NK-92 (cell line): ENCODE measurements around the gene RIPK3.

ENCODE experiments used
- DNase-seq: peaks from one replicate; lab custom pipeline; 2025; ENCODE audit not compliant: unreplicated experiment; lab: John Stamatoyannopoulos, UW

RIPK3 gene

DNA sequence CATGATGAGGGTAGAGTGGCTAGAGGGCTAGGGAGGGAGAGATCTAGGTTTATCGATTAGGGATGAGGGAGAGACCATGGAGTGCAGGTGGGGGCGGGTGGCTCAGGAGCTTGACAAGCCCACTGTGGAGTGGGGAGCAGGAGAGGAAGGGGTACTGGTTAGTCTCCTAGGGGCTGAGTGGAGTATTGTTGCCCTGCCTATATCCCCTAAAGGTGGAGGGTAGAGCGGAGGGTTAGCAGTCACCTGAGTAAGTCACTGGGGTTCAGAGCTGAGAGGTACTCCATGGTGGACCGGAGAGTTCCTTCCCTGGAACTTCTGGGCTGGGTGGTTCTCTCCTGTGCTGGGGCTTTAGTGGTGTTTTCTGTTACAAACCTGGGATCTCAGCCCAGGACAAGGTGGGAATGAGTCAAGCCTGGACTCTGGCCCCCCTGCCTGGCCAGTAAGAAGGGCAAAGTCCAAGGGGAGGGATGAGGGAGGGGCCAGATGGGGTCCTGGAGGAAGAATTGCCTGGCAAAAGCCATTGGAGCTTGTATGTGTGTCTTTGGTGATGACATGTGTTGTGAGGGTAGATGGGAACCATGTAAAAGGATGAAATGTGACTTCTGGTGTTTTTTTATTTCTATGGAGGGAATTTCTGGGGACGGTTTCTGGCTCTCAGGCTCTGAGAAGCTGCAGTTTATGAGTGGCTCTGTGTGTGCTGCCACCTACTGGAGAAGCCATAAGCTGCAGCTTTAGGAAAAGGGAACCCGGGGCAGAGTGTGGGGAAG lies 32.0 kb downstream of the RIPK3 start, which contains the start of gene CIDEB:
Gene CIDEB, minus strand, starts transcription at position 403 of the 767 bp plus-strand sequence. Its CDS starts 119 bp downstream, at position 284.
- no peak for DNase-seq

DNA sequence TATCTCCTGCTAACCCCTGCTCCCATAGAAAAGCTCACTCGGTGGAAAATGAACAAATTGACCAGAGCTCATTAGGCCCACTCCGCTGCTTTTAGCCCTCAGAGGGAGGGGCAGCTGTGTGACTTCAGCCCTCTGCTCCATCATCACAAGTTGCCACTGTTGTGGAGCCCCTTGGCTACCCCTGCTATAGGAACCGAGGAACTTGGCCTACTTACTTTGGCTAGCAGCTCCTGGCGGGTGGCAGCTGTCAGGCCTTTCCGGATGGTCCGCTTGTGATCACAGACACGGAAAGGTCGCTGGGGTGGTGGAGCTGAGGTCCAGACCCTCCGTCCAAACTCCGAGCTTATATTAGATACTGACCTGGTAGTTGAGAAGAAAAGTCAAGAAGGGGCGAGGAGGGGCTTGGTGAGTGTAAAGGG lies 32.6 kb downstream of the RIPK3 start:
- DNase-seq = no peak

- no peak for DNase-seq
Observed at GRCh38 chr14:24304019-24304387, 35.8 kb downstream of the RIPK3 start.

- no peak for DNase-seq
Observed at GRCh38 chr14:24300326-24300980, 39.3 kb downstream of the RIPK3 start.

DNA sequence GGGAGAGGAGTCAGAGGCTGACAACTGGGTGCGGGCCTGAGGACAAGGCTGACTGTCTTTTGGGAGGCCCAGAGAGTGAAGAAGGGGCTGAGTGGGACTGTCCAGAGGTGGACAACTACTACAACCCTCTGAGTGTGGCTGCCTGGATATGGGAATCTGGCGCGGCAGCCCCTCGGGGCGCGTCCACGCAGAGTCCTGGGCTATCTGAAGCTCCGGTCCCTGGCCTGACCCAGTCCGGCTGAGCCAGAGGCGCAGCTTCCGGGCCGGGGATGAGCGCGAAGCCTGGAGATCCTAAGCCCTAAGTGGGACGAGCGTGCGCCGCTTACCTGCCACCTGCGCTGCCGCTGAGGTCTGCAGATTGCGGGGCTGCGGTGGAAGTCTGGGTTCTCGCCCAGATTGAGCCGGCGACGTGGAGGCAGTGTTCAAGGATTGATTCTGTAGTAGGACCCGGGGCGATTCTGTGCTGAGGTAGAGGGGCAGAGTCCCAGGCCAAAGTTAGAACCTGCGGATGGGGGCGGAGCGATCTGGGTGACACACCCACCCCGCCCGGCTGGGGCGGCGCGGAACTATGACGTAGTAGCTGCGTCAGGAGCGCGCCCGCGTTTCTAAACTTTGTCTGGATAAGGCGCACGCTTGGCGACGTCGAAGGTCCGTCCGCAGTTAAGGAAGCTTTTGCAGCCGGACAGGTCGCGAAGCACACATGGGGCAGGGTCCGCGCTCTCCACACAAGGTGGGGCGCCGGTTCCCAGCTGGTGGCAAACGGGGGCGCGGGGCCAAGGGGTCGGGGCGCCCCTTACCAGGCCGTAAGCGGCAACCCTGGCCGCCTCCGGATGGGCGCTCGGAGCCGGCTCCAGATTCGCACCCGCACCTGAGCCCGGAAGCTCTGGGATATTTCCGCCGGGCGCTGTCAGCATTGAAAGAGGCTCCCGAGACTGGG lies 40.3 kb downstream of the RIPK3 start, which contains the start of the genes DHRS1 and NOP9:
Gene DHRS1, minus strand, starts transcription at position 526 of the 937 bp plus-strand sequence. CDS start 674 bp downstream, outside the sequence.
Gene NOP9, plus strand, starts transcription at position 596 of the 937 bp plus-strand sequence. Its CDS starts 105 bp downstream, at position 701.
- no peak for DNase-seq

GRCh38 chr14:24298892-24299254 lies 40.9 kb downstream of the RIPK3 start:
- DNase-seq = no peak

DNA sequence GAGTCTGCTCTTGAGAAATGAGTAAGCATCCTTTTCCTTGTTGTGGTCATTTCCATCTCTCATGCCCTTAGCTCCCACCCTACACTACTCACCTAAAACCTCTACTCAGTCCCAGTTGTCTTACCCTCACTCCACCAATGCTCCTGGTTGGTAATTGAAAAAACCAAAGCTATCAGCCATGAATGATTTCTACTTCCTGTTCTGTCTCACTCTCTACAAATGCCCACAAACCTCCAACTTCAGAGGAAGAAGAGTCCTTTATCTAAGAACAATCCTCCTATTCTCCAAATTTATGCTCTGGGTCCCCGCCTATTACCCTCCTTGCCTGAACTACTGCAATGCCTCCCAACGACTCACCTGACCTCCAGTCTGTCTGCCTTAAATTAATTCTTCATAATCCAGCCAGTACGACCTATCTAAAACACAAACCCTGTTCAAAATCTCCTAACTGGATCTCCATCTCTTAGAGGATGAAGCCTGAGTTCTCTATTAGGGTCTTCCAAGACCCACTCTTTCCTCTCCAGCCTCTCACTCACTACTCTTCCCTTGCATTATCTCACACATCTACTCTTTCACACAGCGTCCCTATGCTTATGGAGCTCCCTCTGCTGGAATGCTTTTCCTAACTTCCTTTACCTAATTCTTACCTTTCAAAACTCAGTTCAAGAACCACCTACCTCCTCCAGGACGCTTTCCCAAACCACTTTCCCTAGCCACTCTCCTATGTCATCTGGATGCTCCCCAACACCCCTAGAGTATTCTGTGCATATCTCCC lies 42.4 kb downstream of the RIPK3 start:
- no peak for DNase-seq

DNA sequence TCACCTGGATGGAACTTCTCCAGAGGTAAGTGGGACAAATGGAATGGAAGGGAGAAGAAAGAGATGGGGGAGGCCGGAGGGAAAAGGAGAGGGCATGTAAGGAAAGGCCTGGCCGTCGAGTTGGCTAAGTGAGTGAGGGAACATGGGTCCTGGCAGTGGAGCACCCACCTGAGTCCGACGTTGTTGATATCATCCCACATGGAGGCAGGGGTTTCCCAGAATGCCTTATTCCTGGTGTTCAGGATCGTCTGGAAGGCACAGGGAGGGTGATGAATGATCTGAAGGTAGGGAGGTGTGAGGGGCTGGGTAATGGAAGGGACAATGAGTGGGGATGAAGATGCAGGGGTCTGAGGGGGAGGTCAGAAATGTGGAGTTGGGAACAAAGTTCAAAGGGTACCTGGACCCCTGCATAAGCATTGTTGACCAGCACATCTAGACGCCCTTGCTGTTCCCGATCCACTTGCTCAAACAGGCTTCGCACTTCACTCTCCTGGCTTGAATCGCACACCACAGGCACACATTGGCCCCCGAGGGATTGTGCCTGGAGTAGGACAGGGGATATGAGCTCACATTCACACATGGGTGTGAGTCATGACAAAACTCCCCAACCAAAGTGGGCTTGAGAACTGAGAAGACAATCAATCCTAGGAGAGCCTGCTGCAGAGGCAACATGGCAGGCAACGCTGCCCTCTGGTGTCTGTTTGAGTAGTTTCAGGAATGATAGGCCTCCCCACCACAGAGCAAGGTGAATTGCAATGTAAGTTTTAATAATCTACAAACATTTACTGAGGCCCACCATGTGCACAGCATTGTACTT lies 43.2 kb downstream of the RIPK3 start:
- no peak for DNase-seq

GRCh38 chr14:24293525-24293924 lies 46.3 kb downstream of the RIPK3 start:
- DNase-seq = no peak

DNA sequence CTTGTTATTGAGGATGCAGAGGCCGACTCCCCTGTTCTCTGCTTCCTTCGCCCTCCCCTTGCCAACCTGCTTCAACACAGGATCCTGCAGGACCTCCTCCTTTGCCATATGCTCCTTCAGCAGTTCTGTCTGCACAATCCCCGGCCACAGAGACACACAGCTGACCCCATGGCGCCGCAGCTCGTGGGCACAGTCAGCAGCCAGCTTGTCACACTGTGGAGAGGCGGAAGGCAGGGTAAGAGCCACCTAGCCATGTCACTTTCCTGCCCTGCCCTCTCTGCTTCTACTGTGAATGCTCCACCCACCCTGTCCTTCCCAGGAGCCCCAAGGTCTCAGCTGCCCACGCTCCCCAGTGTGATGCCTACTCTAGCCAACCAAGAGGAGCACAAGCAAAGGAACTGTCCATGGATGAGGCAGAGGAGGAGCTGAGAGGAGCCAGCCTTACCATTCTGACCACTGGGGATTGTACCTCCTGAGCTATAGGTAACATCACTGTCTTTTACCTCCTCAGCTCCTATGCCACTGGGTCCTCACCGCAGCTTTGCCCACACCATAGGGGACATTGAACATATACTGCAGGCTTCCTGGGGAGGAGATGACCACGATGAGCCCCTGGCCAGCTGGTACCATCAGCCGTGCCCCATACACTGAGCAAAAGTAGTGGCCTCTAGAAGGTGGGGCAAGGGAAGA lies 47.5 kb downstream of the RIPK3 start:
- no peak for DNase-seq

- no peak for DNase-seq
Observed at GRCh38 chr14:24291446-24292117, 48.2 kb downstream of the RIPK3 start.

DNA sequence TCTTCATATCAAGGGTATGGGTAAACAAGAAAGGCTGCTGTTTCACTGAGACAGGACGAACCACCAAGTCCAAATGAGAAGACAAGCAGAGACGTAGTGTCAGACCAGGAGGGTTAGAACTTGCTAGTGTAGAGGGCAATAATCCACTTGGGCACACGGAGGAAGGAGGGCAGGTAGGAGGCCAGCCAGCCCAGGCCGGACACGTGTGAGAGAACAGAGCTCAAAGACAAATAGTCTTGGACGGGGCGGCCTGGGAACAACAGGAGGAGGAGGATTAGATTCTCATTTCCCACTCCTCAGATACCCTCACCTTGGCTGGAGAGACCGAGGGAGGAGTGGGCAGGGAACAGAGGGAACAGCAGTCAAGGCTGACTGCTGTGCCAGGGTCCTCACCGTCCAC lies 49.0 kb downstream of the RIPK3 start:
- DNase-seq = no peak

GRCh38 chr14:24289649-24290280 lies 50.0 kb downstream of the RIPK3 start:
- no peak for DNase-seq

DNA sequence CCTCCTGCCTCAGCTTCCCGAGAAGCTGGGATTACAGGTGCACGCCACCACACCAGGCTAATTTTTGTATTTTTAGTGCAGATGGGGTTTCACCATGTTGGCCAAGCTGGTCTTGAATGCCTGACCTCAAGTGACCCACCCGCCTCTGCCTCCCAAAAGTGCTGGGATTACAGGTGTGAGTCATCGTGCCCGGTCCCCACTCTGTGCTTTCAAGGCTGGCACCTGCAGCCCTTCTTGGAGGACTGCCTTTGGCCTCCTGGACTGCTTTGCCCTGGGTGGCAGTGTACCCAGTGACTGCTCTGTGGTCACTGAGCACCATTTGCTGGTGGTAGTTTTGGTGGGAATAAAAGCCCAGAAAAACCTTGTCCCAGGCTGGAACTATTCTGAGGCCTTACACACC lies 52.8 kb downstream of the RIPK3 start:
- DNase-seq = no peak
